HG02885 (cell line): ENCODE measurements around the gene ANGPTL7.
"Not testable (repeated sequence)": the region's sequence is repeated elsewhere in the genome, so short reads cannot be mapped to it uniquely, and the experiment has no call there.

Experiments used
- ATAC-seq: cut with Tn5 transposase; IDR thresholded peaks from one replicate; pipeline ENCODE4 v1.9.1; 2021; ENCODE audit warnings: mild to moderate bottlenecking; ENCODE audit not compliant: unreplicated experiment, poor library complexity

The ANGPTL7 gene, protein sequence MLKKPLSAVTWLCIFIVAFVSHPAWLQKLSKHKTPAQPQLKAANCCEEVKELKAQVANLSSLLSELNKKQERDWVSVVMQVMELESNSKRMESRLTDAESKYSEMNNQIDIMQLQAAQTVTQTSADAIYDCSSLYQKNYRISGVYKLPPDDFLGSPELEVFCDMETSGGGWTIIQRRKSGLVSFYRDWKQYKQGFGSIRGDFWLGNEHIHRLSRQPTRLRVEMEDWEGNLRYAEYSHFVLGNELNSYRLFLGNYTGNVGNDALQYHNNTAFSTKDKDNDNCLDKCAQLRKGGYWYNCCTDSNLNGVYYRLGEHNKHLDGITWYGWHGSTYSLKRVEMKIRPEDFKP

DNA sequence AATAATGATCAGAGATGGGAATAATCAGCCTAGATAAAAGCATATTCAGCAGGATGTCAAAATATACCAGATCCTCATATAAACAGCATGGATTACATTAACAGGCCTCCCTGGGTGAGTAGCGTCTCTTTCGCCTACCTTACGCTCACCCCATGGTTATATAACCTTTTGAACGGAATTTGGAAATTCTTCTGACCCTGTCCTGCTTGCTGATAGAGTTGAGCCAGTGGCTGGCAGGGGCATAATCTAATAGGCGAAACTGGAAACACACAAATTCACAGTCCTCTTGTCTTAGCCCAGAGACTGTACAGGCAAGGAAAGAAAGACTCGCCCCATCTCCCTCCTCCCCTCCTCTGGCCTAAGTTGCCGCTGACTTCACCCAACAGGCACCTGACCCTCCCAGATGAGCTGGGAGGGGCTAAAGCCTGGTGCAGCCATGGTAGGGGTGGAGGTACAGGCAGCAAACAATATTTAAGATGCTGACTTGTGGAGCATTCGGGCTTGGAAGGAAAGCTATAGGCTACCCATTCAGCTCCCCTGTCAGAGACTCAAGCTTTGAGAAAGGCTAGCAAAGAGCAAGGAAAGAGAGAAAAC lies at the start of gene ANGPTL7:
Gene ANGPTL7 (plus strand): TSS at position 498 of the 594 bp plus-strand sequence. CDS start 225 bp downstream, outside the sequence.
- no peak for ATAC-seq

DNA sequence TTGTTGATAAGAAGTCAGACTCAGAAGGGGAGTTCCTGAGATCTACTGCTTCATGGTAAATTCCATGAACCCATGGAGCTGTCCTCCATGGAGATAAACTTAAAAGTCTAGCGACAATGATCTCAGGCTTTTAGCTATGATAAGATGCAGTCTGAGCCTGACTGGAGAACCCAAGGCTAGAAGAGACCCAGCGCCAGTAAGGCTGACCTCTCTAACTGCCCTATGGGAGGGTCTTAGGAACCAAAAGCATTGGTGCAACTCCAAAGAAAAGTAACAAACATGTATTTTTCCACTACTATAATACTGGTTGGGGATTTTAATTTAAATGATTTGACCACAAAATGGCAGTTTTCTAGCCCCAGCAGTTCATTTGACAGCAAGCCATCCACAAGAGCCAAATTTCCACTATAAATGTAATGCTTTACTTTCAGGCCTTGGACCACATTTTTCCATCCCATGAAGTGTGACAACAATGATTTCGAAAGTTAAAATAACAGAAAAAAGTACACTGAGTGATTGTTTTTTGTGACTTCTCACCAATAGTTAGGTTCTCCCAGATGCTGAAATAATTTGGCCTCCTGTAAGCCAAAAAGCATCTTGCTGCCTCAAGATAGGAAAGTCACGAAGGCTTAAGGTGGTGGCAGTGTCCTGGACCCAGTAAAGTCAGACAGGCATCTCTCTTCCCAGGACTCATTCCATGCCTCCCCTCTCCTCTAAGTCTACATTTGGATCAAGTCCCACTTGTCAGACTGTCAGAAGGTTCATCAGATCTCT lies 46.4 kb upstream of the ANGPTL7 start:
- no peak for ATAC-seq

DNA sequence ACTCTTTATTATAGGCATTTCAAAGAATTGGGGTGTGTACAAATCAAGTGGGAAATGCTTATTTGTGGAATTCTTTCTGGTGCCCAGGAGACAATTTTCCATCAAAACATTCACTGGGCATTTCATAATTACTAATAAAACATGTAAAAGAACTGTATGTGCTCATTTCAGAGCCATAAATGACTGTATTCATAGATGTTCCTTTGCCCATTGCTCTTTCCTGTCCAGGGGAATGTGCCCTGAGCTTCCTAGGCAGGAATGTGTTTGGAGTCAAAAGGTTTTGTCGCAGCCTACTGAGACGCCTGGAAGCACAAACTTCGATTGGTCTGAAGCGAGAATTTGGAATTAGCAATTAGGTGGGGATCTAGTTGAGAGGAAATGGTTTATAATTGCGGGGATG lies 45.8 kb upstream of the ANGPTL7 start:
- ATAC-seq = no peak

DNA sequence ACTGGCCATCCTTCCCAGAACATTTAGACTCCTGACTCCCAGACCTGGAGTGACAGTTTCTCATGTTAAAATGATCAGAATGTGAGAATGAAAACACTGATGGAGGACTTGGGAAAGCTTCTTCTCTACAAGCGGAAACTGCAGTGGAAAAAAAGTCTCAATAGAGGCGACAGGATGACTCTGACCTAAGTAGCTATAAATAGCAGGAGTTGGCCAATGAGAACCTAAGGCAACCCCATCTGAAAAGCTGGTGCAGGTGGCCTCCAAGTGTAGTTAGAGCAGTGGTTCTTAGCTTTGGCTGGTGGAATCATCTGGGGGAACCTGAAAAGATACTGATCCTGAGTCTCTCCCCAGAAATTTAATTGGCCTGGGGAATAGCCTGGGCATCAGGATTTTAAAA lies 45.2 kb upstream of the ANGPTL7 start:
- ATAC-seq = no peak

DNA sequence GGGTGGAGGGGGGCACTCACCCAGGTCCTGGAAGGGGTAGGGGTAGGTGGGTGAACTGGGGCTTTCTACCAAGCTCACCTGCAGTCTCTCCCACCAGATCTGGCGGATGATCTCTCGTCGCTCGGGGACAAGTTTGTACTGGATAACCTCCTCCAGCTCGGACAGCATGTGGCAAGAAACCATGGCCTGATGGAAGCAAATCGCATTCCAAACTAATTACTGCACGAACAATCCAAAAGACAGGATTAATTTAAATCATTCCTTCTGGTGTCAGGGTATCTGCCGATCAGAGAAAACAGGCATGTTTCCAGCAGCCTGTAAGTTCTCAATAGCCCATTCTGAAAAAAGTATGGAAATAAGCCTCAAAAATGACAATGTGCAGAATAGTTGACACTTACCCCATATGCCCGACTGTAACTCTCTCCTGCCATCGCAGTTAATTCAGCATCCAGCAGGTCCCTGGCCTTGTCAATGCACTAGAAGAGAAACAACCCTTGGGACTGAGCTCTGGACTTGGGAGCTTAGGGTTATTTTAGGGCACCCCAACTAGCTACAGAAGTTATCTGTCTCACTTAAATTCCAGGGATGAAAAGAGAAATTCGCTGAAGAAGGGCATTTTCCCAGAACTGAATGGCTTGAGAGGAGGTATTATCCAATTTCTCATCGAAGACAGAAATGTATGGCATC lies 44.4 kb upstream of the ANGPTL7 start:
- no peak for ATAC-seq

DNA sequence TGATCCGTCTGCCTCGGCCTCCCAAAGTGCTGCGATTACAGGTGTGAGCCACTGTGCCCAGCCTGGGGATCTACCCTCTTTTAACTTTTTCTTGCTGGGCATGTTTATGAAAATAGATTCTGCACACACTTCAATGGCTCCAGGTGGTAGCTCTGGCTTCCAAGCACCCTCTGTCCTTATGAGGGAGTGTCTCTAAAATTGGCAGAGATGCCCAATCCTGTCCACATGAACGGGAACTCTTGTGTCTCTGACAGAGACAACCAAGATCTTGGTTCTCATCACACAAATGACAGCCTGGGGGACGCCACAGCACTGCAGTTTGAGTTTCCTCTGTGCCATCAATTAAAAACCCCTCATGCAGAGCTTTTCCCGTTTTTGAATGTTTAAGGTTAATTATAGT lies 43.4 kb upstream of the ANGPTL7 start:
- no peak for ATAC-seq

DNA sequence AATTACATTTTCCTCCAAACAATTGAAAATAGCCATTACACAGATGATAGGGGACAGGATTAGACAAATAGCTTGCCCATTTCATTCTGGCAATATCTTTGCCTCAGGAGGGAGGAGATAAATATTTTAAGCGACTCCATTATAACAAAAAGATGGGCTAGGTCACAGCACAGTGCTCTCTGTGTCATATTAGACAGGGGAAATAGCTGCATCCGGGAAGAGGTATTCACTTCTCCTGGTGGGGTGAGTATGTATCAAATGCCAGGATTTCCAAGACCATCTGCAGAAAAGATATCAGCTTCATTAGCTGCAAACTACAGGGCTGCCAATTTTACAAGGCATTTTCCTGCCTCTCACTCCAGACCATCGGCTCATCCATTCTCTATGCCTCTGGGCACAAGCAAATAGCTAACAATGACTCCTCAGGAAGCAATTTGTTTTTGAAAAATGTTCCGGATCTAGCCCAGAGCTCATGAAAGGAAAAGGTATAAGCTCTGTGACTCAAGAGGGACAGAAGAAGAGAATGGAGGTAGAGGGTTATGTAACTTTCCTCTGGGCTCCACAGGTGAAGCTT lies 41.9 kb upstream of the ANGPTL7 start:
- no peak for ATAC-seq

DNA sequence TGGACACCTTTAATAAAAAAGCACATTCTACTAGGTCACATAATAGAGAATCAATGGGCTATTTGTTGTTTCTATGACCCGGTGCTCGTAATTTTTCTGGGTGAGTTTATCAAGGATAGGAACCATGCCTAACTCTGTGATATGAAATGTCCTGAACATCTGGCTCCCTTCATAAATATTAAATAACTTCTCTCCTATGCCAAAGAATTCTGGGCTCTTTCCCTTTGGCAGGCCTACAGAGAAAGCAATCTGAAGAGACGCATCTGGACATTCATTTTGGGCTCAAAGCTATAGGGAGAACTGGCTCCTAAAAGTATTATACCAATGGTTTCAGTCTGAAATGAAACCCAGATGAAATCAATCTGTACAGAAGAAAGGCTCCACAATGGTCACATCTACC lies 38.8 kb upstream of the ANGPTL7 start:
- no peak for ATAC-seq

DNA sequence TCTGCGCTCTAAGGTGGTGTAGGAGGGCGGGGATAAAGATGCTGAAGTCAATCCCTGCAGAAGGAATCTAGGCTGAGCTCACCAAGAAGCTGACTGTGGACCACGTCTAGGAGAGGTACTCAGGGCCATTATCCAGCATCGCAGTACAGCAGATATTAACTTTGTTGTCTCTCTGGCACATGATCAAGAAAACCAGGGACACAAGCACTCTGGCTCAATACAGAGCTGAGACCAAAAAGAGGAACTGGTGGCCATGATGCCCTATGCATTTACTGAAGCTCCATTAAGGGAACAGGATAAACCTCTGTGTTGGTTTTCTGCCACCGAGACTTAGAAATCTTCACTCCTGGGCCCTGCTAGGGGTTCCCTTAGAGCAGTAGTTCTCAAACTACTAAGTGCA lies 38.0 kb upstream of the ANGPTL7 start:
- no peak for ATAC-seq

DNA sequence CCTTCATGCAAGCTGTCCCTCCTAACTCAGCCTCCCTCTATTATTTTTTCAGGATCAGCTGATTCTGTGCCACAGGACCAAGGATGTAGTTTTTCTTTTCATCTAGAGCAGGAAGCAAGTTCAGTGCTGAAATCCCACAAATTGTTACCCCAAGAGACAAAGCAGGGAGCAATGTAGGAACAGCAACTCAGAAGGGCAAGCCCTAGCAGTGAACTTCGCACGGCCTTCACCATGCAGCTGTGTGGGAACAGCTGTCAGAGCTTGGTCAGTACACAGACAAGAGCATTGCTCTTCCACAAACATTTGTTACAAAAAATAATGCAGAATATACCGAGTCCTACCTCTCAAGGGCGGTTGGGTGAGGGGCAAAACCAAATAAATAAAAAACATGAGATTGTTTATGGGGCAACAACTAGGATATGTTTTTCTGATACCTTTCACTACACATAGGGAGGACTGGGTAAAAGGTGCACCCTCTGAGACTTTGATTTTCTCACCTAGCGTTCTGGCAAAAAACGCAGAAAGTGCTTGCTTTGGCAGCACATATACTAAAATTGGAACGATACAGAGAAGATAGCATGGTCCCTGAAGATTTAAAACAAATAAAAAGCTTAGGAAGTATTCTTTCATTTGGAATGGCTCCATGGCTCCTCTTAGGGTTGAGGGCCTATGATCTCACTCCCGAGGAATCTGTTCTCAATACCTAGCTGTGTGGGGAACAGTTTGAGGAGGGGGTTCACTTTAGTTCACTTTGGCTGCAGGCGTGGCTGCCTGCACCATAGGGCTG lies 37.1 kb upstream of the ANGPTL7 start:
- ATAC-seq = no peak

DNA sequence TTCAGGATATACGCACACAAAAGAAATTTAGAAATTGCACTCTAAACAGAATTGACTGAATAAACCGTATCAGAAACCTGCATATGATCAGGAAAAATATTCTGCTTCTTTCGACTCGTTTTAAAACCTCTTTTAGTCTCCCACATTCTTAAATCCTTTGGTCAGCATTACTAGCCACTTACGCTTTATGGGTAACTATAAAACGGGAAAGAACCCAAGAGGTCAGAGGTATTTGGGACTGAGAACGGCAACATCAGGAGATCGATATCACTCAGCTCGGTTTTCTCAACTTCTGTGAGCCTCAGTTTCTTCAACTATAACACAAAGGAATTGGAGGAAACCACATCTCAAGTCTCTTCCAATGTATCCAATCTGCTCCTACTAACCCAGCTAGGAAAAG lies 36.4 kb upstream of the ANGPTL7 start:
- ATAC-seq = no peak

DNA sequence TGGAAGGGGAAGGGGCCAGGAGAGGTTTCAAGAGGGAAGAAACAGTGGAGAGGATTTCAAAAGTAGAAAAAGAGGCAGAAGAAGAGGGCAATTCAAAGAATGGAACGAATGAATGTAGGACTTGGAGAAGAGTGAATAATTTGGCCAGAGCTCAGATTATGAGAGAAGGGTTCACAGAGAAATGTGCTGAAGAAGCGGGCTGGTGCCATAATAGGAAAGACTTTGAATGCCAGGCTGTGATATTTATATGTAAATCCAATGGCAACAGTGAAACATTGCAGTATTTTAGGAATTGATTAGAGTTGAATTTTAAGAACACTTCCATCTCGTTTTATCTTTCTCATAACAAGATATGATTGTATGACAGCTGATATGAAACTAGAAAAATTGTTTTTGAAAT lies 36.0 kb upstream of the ANGPTL7 start:
- ATAC-seq = no peak

DNA sequence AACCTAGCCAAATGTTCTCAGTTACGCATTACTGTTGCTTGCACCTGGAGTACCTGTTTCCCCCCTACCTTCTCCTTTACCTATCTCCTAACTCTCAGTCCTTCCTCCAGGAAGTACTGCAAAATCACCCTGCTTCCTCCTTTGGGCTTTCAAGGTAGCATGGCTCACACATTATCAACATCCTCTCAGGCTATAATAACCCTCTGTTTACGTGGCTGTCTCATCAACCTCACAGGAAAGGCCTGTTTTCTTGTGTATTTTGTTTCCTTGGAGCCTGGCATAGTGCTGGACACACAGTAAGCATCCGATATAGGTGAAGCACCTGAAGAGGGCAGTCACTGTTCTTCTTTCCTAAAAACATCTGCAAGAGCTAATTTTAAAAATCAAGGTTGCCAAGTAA lies 32.7 kb upstream of the ANGPTL7 start:
- no peak for ATAC-seq

DNA sequence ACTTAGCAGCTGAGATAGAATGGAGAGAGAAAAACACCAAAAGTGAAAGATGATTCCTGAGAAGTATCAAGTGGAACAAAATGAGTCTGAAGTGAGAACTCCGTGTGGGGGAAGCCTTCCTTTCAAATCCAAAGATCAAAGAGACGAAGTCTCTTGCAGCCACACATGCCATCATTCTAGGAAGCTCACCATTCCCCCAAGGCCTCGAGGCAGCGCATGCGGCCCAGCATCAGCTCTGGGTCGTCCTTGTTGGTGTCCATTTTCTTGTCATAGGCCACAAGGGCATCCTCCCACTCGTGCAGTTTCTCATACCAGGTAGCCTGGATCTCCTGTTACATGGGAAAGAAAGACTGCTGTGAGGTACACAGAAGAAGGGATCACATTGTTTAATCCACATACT lies 32.2 kb upstream of the ANGPTL7 start:
- ATAC-seq = no peak

DNA sequence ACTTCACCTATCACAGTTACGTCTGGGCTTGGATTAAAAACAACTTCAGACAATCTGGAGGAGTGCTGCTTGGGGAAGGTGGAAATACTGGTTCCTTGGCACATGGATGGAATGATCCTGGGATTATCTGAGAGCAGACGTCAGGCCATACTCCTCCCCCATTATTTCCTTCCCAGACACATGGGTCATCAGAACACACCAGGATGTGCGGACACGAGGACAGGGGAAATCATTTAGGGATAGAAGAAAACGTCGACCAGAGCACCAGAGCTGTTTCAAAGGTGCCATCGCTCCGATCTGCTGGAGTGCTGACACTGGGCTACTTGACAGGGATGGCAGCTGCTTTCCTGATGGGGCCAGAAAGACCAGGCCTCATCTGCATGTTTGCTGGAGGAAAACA lies 31.8 kb upstream of the ANGPTL7 start:
- no peak for ATAC-seq

DNA sequence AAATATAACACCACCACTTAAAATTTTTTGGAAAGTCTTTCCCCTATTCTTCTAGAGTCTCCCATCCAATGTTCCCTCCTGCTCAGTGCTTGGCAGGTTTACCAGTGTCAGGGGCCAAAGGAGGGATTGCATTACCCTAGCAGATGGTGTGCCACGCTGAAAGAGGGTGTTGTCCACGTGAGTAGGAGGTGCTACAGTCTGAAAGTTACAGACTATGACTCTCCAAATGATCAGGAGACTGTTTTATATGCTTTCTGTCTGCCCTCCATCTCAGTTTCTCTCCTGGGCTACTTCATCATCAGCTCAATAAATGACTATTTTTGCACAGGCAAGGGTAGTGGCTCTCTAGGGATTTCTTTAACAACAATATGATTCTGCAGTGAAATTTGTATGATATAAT lies 31.3 kb upstream of the ANGPTL7 start:
- ATAC-seq = no peak

DNA sequence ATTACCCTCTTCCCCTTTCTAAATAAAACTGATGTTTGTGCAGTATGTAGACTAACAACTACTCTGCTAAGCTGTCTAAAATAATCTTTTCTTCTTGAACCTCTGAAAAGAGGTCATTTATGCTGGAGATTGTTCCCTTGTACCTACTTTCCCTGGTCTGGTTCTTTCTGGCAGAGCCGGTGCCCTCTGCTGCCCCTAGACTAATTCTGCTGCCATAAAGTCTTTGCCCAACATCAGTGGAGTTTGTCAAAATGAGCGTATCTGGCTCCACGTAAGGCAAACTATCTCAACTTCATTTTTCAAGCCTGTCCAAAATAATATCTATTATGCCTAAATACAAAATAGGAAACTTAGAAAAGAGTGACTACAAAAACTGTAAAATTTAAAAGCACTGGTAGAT lies 30.9 kb upstream of the ANGPTL7 start:
- ATAC-seq = no peak

DNA sequence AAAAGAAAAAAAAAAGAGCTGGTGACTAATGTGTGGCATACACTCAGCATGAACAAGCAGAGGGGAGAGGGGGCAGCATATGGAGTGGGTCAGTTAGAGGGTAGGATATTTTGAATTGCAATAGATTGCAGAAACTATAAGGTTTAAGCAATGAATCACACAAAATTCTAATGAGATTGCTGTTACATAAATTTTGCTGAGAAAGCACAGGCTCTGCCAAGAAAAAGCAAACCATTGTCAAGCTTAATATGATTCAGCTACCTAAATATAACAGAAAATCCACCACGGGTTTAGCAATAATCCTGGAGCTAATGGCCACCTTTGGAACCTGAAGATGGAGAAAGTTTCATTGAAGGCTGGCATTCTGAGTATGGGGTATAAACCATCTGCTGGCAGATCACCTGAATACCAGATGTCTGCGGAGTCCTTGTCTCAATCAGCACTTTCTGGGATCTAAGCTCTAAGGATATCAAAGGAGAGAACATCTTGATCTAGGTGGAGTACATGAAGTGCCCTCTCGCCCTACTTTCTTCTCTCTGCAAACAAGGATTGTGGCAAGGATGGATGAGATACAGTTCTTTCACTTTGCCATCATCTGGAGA lies 30.3 kb upstream of the ANGPTL7 start:
- no peak for ATAC-seq

DNA sequence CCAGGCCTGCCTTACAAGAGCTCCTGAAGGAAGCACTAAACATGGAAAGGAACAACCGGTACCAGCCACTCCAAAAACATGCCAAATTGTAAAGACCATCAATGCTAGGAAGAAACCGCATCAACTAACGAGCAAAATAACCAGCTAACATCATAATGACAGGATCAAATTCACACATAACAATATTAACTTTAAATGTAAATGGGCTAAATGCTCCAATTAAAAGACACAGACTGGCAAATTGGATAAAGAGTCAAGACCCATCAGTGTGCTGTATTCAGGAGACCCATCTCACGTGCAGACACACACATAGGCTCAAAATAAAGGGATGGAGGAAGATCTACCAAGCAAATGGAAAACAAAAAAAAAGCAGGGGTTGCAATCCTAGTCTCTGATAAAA lies 26.4 kb upstream of the ANGPTL7 start:
- not testable (repeated sequence) for ATAC-seq
